ENCODE measurements around the gene MYRIP.

- no peak for TF ChIP-seq CTCF (IDR thresholded peaks at IDR 0.05)
- TF ChIP-seq POLR2A (IDR thresholded peaks at IDR 0.05): no peak
These were observed 308.7 kb downstream of the MYRIP start for GRCh38 chr3:40118091-40118490.
